Colonic mucosa (tissue), 4 donors: Measurements from ENCODE around the gene PTN. TPM values are rescaled to one million over a fixed set of nuclear protein-coding genes. Genes with fewer than 3 reads are reported as not detected.

Experiments used
- DNase-seq: peaks from one replicate; pipeline ENCODE4 v3.0.0-alpha.2; 2020
- H3K27ac ChIP-seq: fragments of 200-600 bp; one replicate; pipeline ENCODE4 v1.8.0; 2021
- H3K27me3 ChIP-seq: fragments of 200-600 bp; one replicate; pipeline ENCODE4 v1.8.0; 2021
- H3K36me3 ChIP-seq: fragments of 200-600 bp; one replicate; pipeline ENCODE4 v1.8.0; 2021
- H3K4me1 ChIP-seq: fragments of 200-600 bp; one replicate; pipeline ENCODE4 v1.8.0; 2021; ENCODE audit warnings: mild to moderate bottlenecking
- H3K4me3 ChIP-seq: fragments of 200-600 bp; one replicate; pipeline ENCODE4 v1.8.0; 2021
- H3K9ac ChIP-seq, 2 donors: one replicate each; pipeline ENCODE4 v1.7.0; 2013; ENCODE audit warnings: control low read depth in 2 of 2, low read depth in 2 of 2, low read length in 2 of 2
- H3K9me3 ChIP-seq: fragments of 200-600 bp; one replicate; pipeline ENCODE4 v1.8.0; 2021
- intact Hi-C: fragments of 100-400 bp; cut with DNase I; formaldehyde crosslinking; loops from one replicate; pipeline ENCODE4 v1.14.1; 2022
- total RNA-seq, 2 donors: library from RNA; stranded (reverse); fragmentation: NEBNext Ultra II Directional in 1 of 2; extraction: Animal tissue kit (Norgen Biotek cat#: 25700) in 1 of 2; gene quantifications; one replicate each; pipeline ENCODE4 v1.2.1, GENCODE V29; 2021
- TF ChIP-seq, protein P1 (sequence below): fragments of 200-600 bp; IDR thresholded peaks from one replicate; pipeline ENCODE4 v1.8.0; 2022; ENCODE audit warnings: antibody characterized with exemption, mild to moderate bottlenecking
- donor health status: healthy.
- donor health status: DM: no; HTN: no; CAD: no.
- donor health status: DM: no; HTN: no; CAD: no.

Gene PTN
- total RNA-seq, 2 donors from 2014 or later: 1.8 to 4.0 TPM

DNA sequence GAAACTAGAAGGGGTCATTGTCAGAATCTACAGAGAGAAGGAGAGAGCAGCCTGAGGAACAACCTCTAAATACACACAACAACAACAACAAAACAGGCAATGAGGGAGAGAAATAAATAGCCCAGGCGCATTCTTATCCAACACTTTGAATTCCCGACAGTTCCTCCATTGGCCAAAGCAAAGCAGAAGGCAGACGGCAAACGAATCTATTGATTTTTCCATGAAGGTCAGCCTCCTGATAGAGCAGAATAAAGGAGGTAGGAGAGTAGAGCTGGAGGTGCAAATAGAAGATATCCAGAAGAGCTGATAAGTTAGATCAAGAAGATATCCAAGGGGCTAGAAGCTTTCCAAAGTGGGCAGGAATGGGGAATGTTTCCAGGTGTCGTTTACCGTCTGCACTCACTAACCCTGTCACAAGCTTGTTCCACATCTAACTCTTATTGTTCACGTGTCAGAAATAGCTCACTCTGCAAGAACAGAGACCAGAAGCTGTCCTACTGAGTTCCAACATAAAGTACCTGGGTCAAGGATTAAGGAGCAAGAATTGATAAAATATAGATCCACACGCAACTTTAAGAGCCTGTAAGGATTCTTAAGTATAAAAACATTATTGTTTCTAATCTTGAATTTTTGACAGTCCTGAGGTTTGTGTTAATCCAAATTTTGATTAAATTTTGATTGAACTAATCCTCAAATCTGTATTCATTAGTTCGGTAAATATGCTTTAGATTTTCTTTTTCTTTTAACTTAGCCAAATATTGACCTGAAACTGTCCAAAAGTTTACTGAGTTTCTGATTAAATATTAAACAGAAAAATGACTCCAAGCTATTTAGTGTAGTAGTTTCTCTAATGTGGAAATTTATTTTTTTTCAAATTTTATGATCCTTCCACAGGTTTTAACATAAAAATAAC lies 45.7 kb downstream of the PTN start:
- no peak overlapping the region for H3K4me3 ChIP-seq
- H3K9ac ChIP-seq: no peak overlapping the region
- H3K27me3 ChIP-seq: no peaks in the 10 kb centered on the region
- no peaks in the 10 kb centered on the region for H3K36me3 ChIP-seq
- TF ChIP-seq, protein P1, sequence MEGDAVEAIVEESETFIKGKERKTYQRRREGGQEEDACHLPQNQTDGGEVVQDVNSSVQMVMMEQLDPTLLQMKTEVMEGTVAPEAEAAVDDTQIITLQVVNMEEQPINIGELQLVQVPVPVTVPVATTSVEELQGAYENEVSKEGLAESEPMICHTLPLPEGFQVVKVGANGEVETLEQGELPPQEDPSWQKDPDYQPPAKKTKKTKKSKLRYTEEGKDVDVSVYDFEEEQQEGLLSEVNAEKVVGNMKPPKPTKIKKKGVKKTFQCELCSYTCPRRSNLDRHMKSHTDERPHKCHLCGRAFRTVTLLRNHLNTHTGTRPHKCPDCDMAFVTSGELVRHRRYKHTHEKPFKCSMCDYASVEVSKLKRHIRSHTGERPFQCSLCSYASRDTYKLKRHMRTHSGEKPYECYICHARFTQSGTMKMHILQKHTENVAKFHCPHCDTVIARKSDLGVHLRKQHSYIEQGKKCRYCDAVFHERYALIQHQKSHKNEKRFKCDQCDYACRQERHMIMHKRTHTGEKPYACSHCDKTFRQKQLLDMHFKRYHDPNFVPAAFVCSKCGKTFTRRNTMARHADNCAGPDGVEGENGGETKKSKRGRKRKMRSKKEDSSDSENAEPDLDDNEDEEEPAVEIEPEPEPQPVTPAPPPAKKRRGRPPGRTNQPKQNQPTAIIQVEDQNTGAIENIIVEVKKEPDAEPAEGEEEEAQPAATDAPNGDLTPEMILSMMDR: no peak
- no peaks in the 10 kb centered on the region for H3K4me1 ChIP-seq
- DNase-seq: no peak
- H3K27ac ChIP-seq: no peak overlapping the region
- intact Hi-C loops: no loop called here
- H3K9me3 ChIP-seq: no peaks in the 10 kb centered on the region

DNA sequence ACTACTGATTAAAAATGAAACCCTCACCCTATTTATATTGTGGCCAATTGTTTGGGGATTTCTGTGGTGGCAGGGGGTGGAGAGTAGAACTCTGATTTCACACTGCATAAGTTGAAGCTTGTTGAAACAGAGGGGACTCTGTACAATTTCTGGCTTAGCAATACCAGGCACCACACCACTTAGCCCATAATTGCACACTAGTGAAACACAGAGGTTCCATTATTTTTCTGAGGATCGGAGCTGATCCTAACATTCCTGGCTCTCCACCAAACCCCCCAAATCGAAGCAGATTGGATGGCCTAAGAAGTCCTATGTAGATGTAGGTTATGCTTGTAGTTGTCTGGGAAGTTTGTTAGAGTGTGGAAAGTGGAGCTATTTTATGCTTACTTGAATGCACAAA lies 47.0 kb downstream of the PTN start:
- no peak overlapping the region for H3K9ac ChIP-seq
- intact Hi-C loops: no loop called here
- TF ChIP-seq, protein P1: no peak
- H3K27me3 ChIP-seq: no peaks in the 10 kb centered on the region
- H3K4me1 ChIP-seq: no peaks in the 10 kb centered on the region
- DNase-seq: no peak
- no peak overlapping the region for H3K4me3 ChIP-seq
- no peak overlapping the region for H3K27ac ChIP-seq
- no peaks in the 10 kb centered on the region for H3K36me3 ChIP-seq
- no peaks in the 10 kb centered on the region for H3K9me3 ChIP-seq

DNA sequence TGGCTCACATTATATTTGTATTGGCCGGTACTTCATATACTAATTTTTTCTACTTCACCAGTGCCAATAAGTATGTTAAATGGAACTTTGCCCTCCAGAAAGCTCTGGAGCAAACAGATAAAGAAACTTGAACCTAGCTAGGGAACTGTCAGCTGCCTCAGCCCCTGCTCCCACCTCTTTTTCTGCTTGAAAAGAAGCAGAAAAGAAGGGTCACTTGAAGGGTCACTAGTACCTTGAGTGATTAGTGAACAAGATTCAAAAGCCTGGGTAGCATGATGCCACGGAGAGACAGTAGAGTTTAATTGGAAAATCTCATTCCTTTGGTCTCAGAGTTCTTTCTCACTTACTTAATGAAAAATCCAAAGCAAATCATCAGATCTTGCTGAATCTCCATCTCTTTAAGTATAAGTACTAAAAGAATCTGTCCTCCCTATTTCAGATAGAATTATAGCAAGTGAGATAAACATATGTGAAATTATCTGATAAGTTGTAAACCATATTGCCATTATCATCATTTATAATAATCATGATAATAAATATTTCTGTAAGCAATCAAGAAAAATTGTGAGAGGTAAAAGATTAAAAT lies 47.7 kb downstream of the PTN start:
- Histone ChIP-seq H3K9ac (no peak overlapping the region), H3K27me3 (no peaks in the 10 kb centered on the region), H3K4me3 (no peak overlapping the region), H3K27ac (no peak overlapping the region), H3K36me3 (no peaks in the 10 kb centered on the region), H3K9me3 (no peaks in the 10 kb centered on the region), H3K4me1 (no peaks in the 10 kb centered on the region)
- no peak for DNase-seq
- TF ChIP-seq, protein P1: no peak
- intact Hi-C loops: no loop called here

DNA sequence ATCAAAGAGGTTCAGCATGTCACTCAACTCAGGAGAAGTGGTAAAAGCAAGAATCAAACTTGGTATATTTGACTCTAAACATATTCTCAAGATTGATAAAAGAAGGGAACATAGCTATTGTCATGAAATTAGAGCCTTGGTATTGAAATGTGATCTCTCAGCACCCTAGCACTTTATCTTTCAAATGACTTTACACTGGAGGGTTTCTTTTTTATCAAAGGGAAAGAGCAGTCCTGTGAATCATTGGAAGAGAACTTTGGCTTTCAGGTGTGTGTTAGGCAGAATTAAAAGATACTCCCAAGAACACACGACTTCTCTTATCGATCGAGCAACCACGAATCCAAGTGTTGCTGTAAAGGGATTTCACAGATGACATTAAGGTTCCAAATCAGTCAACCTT lies 54.4 kb downstream of the PTN start:
- H3K36me3 ChIP-seq: no peaks in the 10 kb centered on the region
- H3K27ac ChIP-seq: no peak overlapping the region
- no peaks in the 10 kb centered on the region for H3K4me1 ChIP-seq
- TF ChIP-seq, protein P1: no peak
- H3K27me3 ChIP-seq: no peaks in the 10 kb centered on the region
- no peak overlapping the region for H3K9ac ChIP-seq
- no peaks in the 10 kb centered on the region for H3K9me3 ChIP-seq
- intact Hi-C loops: no loop called here
- DNase-seq: no peak
- no peak overlapping the region for H3K4me3 ChIP-seq

GRCh38 chr7:137287651-137288258 lies 55.8 kb downstream of the PTN start:
- TF ChIP-seq, protein P1: no peak
- H3K27ac ChIP-seq: no peak overlapping the region
- H3K4me1 ChIP-seq: no peaks in the 10 kb centered on the region
- no peak for DNase-seq
- H3K27me3 ChIP-seq: no peaks in the 10 kb centered on the region
- H3K4me3 ChIP-seq: no peak overlapping the region
- intact Hi-C loops: no loop called here
- H3K36me3 ChIP-seq: no peaks in the 10 kb centered on the region
- H3K9ac ChIP-seq: no peak overlapping the region
- no peaks in the 10 kb centered on the region for H3K9me3 ChIP-seq
